PC-3 (cell line): ENCODE data around the gene RNF144B. TPM values are rescaled to one million over a fixed set of nuclear protein-coding genes. Genes with fewer than 3 reads are reported as not detected.
A peak's percentile ranks its signal among the peaks of the same experiment; 100 is the strongest.

Source experiments
- ATAC-seq: fragments of 200-7000 bp; cut with Tn5 transposase; 2 replicates; pipeline ENCODE4 v1.9.1; 2020; ENCODE audit warnings: mild to moderate bottlenecking, moderate library complexity
- BruUV-seq: library from RNA; stranded (reverse); fragments of 400-500 nt; replicated peaks from 2 replicates; lab custom pipeline; 2021; lab: Mats Ljungman, UMichigan
- CTCF ChIA-PET: fragments of 300-600 bp; sonication (Branson Sonifier 250); formaldehyde crosslinking; loops from one replicate; lab custom pipeline; 2022; ENCODE audit warnings: antibody characterized with exemption; lab: Charles Lee
- POLR2A ChIA-PET: fragments of 300-600 bp; sonication (Branson Sonifier 250); formaldehyde crosslinking; loops from one replicate; lab custom pipeline; 2022; ENCODE audit warnings: antibody characterized with exemption; ENCODE audit not compliant: unreplicated experiment; lab: Charles Lee
- DNase-seq: peaks from one replicate; pipeline ENCODE4 v3.0.0-alpha.2; 2015
- H2AFZ ChIP-seq: fragments of 300-600 bp; sonication (generic); 2 replicates; pipeline ENCODE4 v1.6.0; 2016; ENCODE audit warnings: antibody characterized with exemption, low read length
- H3F3A ChIP-seq: fragments of 300-600 bp; sonication (generic); one replicate; pipeline ENCODE4 v1.6.0; 2017; ENCODE audit warnings: antibody characterized with exemption, low read length, control low read depth, mild to moderate bottlenecking; ENCODE audit not compliant: unreplicated experiment
- H3K27ac ChIP-seq: fragments of 300-600 bp; sonication (generic); 2 replicates; pipeline ENCODE4 v1.5.1; 2016; ENCODE audit warnings: mild to moderate bottlenecking, low read length
- H3K27me3 ChIP-seq: fragments of 300-600 bp; sonication (generic); 2 replicates; pipeline ENCODE4 v1.6.1; 2016; ENCODE audit warnings: low read length, mixed read lengths
- H3K36me3 ChIP-seq: fragments of 300-600 bp; sonication (generic); 2 replicates; pipeline ENCODE4 v1.6.1; 2016; ENCODE audit warnings: low read depth, mixed run types, low read length, mixed read lengths
- H3K4me1 ChIP-seq: fragments of 300-600 bp; sonication (generic); 2 replicates; pipeline ENCODE4 v1.5.1; 2016; ENCODE audit warnings: low read length; ENCODE audit not compliant: insufficient read depth
- H3K4me2 ChIP-seq: fragments of 300-600 bp; sonication (generic); 2 replicates; pipeline ENCODE4 v1.6.0; 2016; ENCODE audit warnings: low read length
- H3K4me3 ChIP-seq: fragments of 300-600 bp; sonication (generic); 2 replicates; pipeline ENCODE4 v1.5.1; 2016; ENCODE audit warnings: mild to moderate bottlenecking, low read length, mixed read lengths
- H3K79me2 ChIP-seq: fragments of 300-600 bp; sonication (generic); 2 replicates; pipeline ENCODE4 v1.6.1; 2017; ENCODE audit warnings: low read length, mixed read lengths
- H3K9ac ChIP-seq: fragments of 300-600 bp; sonication (generic); 2 replicates; pipeline ENCODE4 v1.6.0; 2016; ENCODE audit warnings: mild to moderate bottlenecking, low read length
- H3K9me2 ChIP-seq: fragments of 300-600 bp; sonication (generic); replicated peaks from 2 replicates; pipeline ENCODE4 v1.6.1; 2016; ENCODE audit warnings: mixed run types, low read length, mixed read lengths
- H3K9me3 ChIP-seq: fragments of 300-600 bp; sonication (generic); 2 replicates; pipeline ENCODE4 v1.6.1; 2016; ENCODE audit warnings: low read length, mixed read lengths
- H4K20me1 ChIP-seq: fragments of 300-600 bp; sonication (generic); 2 replicates; pipeline ENCODE4 v1.6.1; 2016; ENCODE audit warnings: low read length, mixed read lengths
- EZH2 ChIP-seq: fragments of 300-600 bp; sonication (generic); IDR thresholded peaks from one replicate; pipeline ENCODE4 v1.6.1; 2017; ENCODE audit warnings: antibody characterized with exemption, mild to moderate bottlenecking, low read length; ENCODE audit not compliant: unreplicated experiment
- EZH2phosphoT487 ChIP-seq: fragments of 300-600 bp; sonication (generic); IDR thresholded peaks from 2 replicates; pipeline ENCODE4 v1.6.1; 2018; ENCODE audit warnings: mild to moderate bottlenecking, antibody characterized with exemption, low read length, borderline replicate concordance
- intact Hi-C: fragments of 100-400 bp; cut with micrococcal nuclease; formaldehyde crosslinking; loops from 2 replicates; pipeline ENCODE4 v1.9.0; 2023
- total RNA-seq: library from RNA; depleted of rRNA; stranded (reverse); fragments of >200 nt; gene quantifications from 2 replicates; pipeline ENCODE4 v1.2.3, GENCODE V29; 2014
- TF ChIP-seq, protein P1 (sequence below): fragments of 300-600 bp; sonication (generic); conservative IDR thresholded peaks from 2 replicates; pipeline ENCODE4 v1.5.1; 2017; ENCODE audit warnings: antibody characterized with exemption, low read depth, mild to moderate bottlenecking, low read length

RNF144B gene
- total RNA-seq, 1 experiment from 2014 or later: 4.6 TPM

DNA sequence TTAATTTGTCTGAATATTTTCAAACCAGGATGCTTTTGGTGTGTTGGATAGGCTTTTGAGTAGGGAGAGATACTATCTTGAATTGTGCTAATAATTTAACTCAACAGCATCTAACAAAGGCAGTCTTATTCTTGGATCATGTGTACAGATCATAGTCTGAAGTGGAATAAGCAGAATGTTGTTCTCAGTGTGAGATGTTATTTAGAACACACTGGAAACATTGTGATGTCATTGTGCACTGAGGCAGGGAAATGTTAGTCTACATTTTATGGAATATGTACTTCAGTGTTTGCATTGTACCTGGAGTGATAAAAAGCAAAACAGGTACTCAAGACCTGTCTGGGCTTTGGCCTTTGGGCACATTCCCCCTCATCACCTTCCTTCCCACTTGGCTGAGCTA, 35.0 kb downstream of the RNF144B start:
- no peaks in the 10 kb centered on the region for H3F3A ChIP-seq
- H3K4me3 ChIP-seq: no peak overlapping the region
- ChIA-PET CTCF (no interaction called here), POLR2A (no interaction called here)
- no peaks in the 10 kb centered on the region for H3K36me3 ChIP-seq
- H3K9me3 ChIP-seq: no peaks in the 10 kb centered on the region
- intact Hi-C loops: no loop called here
- no peak overlapping the region for H3K27ac ChIP-seq
- no peak overlapping the region for H3K9ac ChIP-seq
- peaks cover 8% of the 10 kb centered on the region for H3K4me1 ChIP-seq
- no peak overlapping the region for H2AFZ ChIP-seq
- DNase-seq (no peak), ATAC-seq (no peak)
- BruUV-seq: no TSS peak
- TF ChIP-seq, protein P1, sequence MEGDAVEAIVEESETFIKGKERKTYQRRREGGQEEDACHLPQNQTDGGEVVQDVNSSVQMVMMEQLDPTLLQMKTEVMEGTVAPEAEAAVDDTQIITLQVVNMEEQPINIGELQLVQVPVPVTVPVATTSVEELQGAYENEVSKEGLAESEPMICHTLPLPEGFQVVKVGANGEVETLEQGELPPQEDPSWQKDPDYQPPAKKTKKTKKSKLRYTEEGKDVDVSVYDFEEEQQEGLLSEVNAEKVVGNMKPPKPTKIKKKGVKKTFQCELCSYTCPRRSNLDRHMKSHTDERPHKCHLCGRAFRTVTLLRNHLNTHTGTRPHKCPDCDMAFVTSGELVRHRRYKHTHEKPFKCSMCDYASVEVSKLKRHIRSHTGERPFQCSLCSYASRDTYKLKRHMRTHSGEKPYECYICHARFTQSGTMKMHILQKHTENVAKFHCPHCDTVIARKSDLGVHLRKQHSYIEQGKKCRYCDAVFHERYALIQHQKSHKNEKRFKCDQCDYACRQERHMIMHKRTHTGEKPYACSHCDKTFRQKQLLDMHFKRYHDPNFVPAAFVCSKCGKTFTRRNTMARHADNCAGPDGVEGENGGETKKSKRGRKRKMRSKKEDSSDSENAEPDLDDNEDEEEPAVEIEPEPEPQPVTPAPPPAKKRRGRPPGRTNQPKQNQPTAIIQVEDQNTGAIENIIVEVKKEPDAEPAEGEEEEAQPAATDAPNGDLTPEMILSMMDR: no peak
- TF ChIP-seq EZH2phosphoT487 (no peak), EZH2 (no peak)
- no peaks in the 10 kb centered on the region for H3K79me2 ChIP-seq
- H3K27me3 ChIP-seq: no peaks in the 10 kb centered on the region
- H3K4me2 ChIP-seq: no peak overlapping the region
- H4K20me1 ChIP-seq: no peaks in the 10 kb centered on the region
- H3K9me2 ChIP-seq: no peaks in the 10 kb centered on the region

DNA sequence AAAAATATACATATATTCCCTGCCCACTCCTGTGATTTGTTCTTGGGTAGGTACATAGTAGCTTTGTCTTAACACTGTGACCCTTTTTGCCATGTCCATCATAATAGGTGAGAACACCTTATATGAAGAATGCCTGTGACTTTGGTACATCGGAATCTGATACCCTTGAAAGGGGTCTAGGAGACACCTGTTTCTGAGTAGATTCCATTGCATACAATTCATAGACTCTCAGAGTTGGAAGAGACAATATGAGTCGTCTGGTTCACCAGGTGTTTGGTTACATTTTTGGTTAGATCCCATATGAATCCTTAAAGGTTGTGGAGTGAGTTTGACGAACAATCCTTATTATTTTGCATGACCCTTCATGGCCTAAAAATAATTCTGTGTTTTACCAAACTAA, 36.3 kb downstream of the RNF144B start:
- BruUV-seq: no TSS peak
- Histone ChIP-seq H3K27ac (no peak overlapping the region), H3K9ac (no peak overlapping the region), H3K9me2 (no peaks in the 10 kb centered on the region), H4K20me1 (no peaks in the 10 kb centered on the region), H3K4me3 (no peak overlapping the region), H3K9me3 (no peaks in the 10 kb centered on the region), H3K27me3 (no peaks in the 10 kb centered on the region), H3F3A (no peaks in the 10 kb centered on the region), H2AFZ (no peak overlapping the region), H3K4me1 (peaks cover 8% of the 10 kb centered on the region), H3K36me3 (no peaks in the 10 kb centered on the region), H3K79me2 (no peaks in the 10 kb centered on the region), H3K4me2 (no peak overlapping the region)
- DNase-seq (peak; percentile 43), ATAC-seq (no peak)
- CTCF ChIA-PET: no interaction called here
- POLR2A ChIA-PET: no interaction called here
- no peak for TF ChIP-seq EZH2phosphoT487
- TF ChIP-seq, protein P1: no peak
- no peak for TF ChIP-seq EZH2
- intact Hi-C loops: no loop called here

DNA sequence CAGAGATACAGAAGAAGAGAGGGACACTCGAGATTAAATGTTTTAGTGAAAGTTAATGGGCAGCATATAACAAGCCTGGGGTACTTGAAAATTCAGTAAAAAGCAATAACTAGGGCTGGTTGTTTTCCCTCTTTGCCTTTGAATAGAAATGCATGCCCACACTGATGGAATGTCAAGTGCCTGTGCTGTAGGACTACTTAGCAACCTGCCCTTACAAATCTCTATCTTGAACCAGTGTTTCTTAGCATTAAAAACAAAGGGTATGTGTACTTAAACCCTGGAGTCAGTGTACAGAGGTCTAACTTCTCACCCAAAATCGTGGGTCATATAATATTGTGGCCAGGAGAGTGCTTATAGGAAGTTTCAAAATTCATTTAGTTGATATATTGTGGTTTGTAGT, 37.1 kb downstream of the RNF144B start:
- TF ChIP-seq, protein P1: no peak
- no peak for TF ChIP-seq EZH2
- no peak for TF ChIP-seq EZH2phosphoT487
- H3K27me3 ChIP-seq: no peaks in the 10 kb centered on the region
- no TSS peak for BruUV-seq
- H4K20me1 ChIP-seq: no peaks in the 10 kb centered on the region
- intact Hi-C loops: no loop called here
- H3K27ac ChIP-seq: no peak overlapping the region
- POLR2A ChIA-PET: no interaction called here
- no peaks in the 10 kb centered on the region for H3K9me3 ChIP-seq
- H3K36me3 ChIP-seq: no peaks in the 10 kb centered on the region; the same call in 1 of the 2 replicates
- ATAC-seq (no peak), DNase-seq (no peak)
- H3K4me1 ChIP-seq: peaks cover 8% of the 10 kb centered on the region
- H3K79me2 ChIP-seq: no peaks in the 10 kb centered on the region
- H2AFZ ChIP-seq: no peak overlapping the region
- no peaks in the 10 kb centered on the region for H3F3A ChIP-seq
- H3K4me2 ChIP-seq: no peak overlapping the region
- H3K9me2 ChIP-seq: no peaks in the 10 kb centered on the region
- CTCF ChIA-PET: no interaction called here
- H3K9ac ChIP-seq: no peak overlapping the region
- no peak overlapping the region for H3K4me3 ChIP-seq
